IMR-90 (cell line): ENCODE measurements around the gene STAM2. TPM values are rescaled to one million over a fixed set of nuclear protein-coding genes. Genes with fewer than 3 reads are reported as not detected.

Experiments
- ATAC-seq: fragments of 200-7000 bp; cut with Tn5 transposase; 2 replicates; pipeline ENCODE4 v1.9.1; 2020; ENCODE audit warnings: low read depth, mild to moderate bottlenecking, moderate library complexity
- BruUV-seq: library from RNA; stranded (reverse); fragments of 400-500 nt; replicated peaks from 2 replicates; lab custom pipeline; 2021; lab: Mats Ljungman, UMichigan
- CTCF ChIA-PET: fragments of 300-600 bp; formaldehyde crosslinking; extraction: SDS; loops from one replicate; lab custom pipeline; 2021; ENCODE audit warnings: antibody characterized with exemption; lab: Yijun Ruan, JAX
- POLR2A ChIA-PET: fragments of 300-600 bp; sonication (Branson Sonifier 250); formaldehyde crosslinking; loops from one replicate; lab custom pipeline; 2022; ENCODE audit warnings: antibody characterized with exemption; ENCODE audit not compliant: unreplicated experiment; lab: Charles Lee
- DNase-seq: peaks from one replicate; pipeline ENCODE4 v3.0.0; 2013
- H2AFZ ChIP-seq: replicated peaks from 2 replicates; pipeline ENCODE3; 2013; ENCODE audit warnings: low read length, mild to moderate bottlenecking; ENCODE audit not compliant: poor library complexity
- H2AK5ac ChIP-seq: 2 replicates; pipeline ENCODE4 v1.6.1; 2013; ENCODE audit warnings: low read depth, low read length, inconsistent platforms
- H2AK9ac ChIP-seq: replicated peaks from 2 replicates; pipeline ENCODE3; 2013; ENCODE audit warnings: mild to moderate bottlenecking, low read depth, low read length, moderate library complexity; ENCODE audit not compliant: poor library complexity
- H2BK120ac ChIP-seq: 2 replicates; pipeline ENCODE4 v1.6.1; 2013; ENCODE audit warnings: low read depth, low read length, inconsistent platforms
- H2BK15ac ChIP-seq: 3 replicates; pipeline ENCODE4 v1.6.1; 2013; ENCODE audit warnings: low read depth, low read length, inconsistent platforms
- H2BK20ac ChIP-seq: 2 replicates; pipeline ENCODE4 v1.6.1; 2013; ENCODE audit warnings: low read depth, mild to moderate bottlenecking, inconsistent platforms, low read length, moderate library complexity
- H2BK5ac ChIP-seq: 2 replicates; pipeline ENCODE4 v1.6.1; 2013; ENCODE audit warnings: mild to moderate bottlenecking, low read depth, low read length, inconsistent platforms; ENCODE audit not compliant: poor library complexity, severe bottlenecking
- H3K14ac ChIP-seq: replicated peaks from 2 replicates; pipeline ENCODE4 v1.6.1; 2013; ENCODE audit warnings: low read depth, low read length, inconsistent platforms
- H3K18ac ChIP-seq: 2 replicates; pipeline ENCODE4 v1.6.1; 2013; ENCODE audit warnings: low read depth, low read length, control low read depth
- H3K23ac ChIP-seq: 2 replicates; pipeline ENCODE4 v1.6.1; 2013; ENCODE audit warnings: low read depth, low read length, inconsistent platforms
- H3K27ac ChIP-seq: 2 replicates; pipeline ENCODE4 v1.5.1; 2013; ENCODE audit warnings: mild to moderate bottlenecking, control low read depth, low read length; ENCODE audit not compliant: insufficient read depth
- H3K27me3 ChIP-seq: 2 replicates; pipeline ENCODE4 v1.6.1; 2013; ENCODE audit warnings: low read length; ENCODE audit not compliant: control insufficient read depth, insufficient read depth
- H3K36me3 ChIP-seq: 2 replicates; pipeline ENCODE4 v1.6.1; 2013; ENCODE audit warnings: low read length, mixed read lengths; ENCODE audit not compliant: control insufficient read depth, insufficient read depth
- H3K4ac ChIP-seq: 2 replicates; pipeline ENCODE4 v1.6.1; 2013; ENCODE audit warnings: low read depth, low read length, inconsistent platforms
- H3K4me1 ChIP-seq: 2 replicates; pipeline ENCODE4 v1.6.1; 2013; ENCODE audit warnings: low read length, mixed read lengths; ENCODE audit not compliant: control insufficient read depth, insufficient read depth
- H3K4me2 ChIP-seq: 2 replicates; pipeline ENCODE4 v1.6.1; 2013; ENCODE audit warnings: low read depth, mild to moderate bottlenecking, control low read depth, low read length, moderate library complexity
- H3K4me3 ChIP-seq: 2 replicates; pipeline ENCODE4 v1.5.1; 2013; ENCODE audit warnings: low read depth, mild to moderate bottlenecking, control low read depth, low read length, moderate library complexity; ENCODE audit not compliant: insufficient read depth
- H3K56ac ChIP-seq: 2 replicates; pipeline ENCODE4 v1.6.1; 2013; ENCODE audit warnings: low read length, inconsistent platforms; ENCODE audit not compliant: insufficient read depth; ENCODE audit errors: extremely low read depth
- H3K79me1 ChIP-seq, 2 experiments: 2 replicates each; pipeline ENCODE4 v1.6.1; 2013; ENCODE audit warnings: low read length in 2 of 2, inconsistent platforms in 1 of 2, low read depth in 1 of 2
- H3K9ac ChIP-seq: 2 replicates; pipeline ENCODE4 v1.6.1; 2013; ENCODE audit warnings: low read depth, low read length, control low read depth
- H3K9me1 ChIP-seq: 2 replicates; pipeline ENCODE4 v1.6.1; 2013; ENCODE audit warnings: low read length, inconsistent platforms; ENCODE audit not compliant: insufficient read depth
- H3K9me3 ChIP-seq: 2 replicates; pipeline ENCODE4 v1.6.1; 2013; ENCODE audit warnings: low read length; ENCODE audit not compliant: control insufficient read depth, insufficient read depth
- H4K20me1 ChIP-seq: 2 replicates; pipeline ENCODE4 v1.6.1; 2013; ENCODE audit warnings: low read length, inconsistent platforms; ENCODE audit not compliant: insufficient read depth
- H4K5ac ChIP-seq: 2 replicates; pipeline ENCODE4 v1.6.1; 2013; ENCODE audit warnings: mild to moderate bottlenecking, low read depth, low read length, control low read depth
- H4K8ac ChIP-seq, 2 experiments: 2 replicates each; pipeline ENCODE4 v1.6.1; 2013; ENCODE audit warnings: low read depth in 2 of 2, low read length in 2 of 2, control low read depth in 1 of 2, inconsistent platforms in 1 of 2
- H4K91ac ChIP-seq: 2 replicates; pipeline ENCODE4 v1.6.1; 2013; ENCODE audit warnings: low read depth, low read length, inconsistent platforms; ENCODE audit not compliant: insufficient read depth
- BHLHE40 ChIP-seq: fragments of 150-350 bp; IDR thresholded peaks from 2 replicates; pipeline ENCODE4 v1.6.1; 2016; ENCODE audit warnings: mild to moderate bottlenecking, low read depth, low read length
- CEBPB ChIP-seq: IDR thresholded peaks from 2 replicates; pipeline ENCODE4 v1.6.1; 2012; ENCODE audit warnings: low read depth, low read length, improper control_type of control experiment
- CHD1 ChIP-seq: IDR thresholded peaks from 2 replicates; pipeline ENCODE4 v1.6.1; 2012; ENCODE audit warnings: low read depth, low read length, improper control_type of control experiment
- FOS ChIP-seq: fragments of 150-350 bp; IDR thresholded peaks from 2 replicates; pipeline ENCODE4 v1.6.1; 2016; ENCODE audit warnings: low read depth, low read length
- MAFK ChIP-seq: IDR thresholded peaks from 2 replicates; pipeline ENCODE4 v1.6.1; 2012; ENCODE audit warnings: low read depth, low read length, improper control_type of control experiment
- MAZ ChIP-seq: IDR thresholded peaks from 2 replicates; pipeline ENCODE4 v1.6.1; 2012; ENCODE audit warnings: low read depth, mild to moderate bottlenecking, low read length, improper control_type of control experiment, moderate library complexity, borderline replicate concordance
- MXI1 ChIP-seq: IDR thresholded peaks from 2 replicates; pipeline ENCODE4 v1.6.1; 2012; ENCODE audit warnings: low read depth, mild to moderate bottlenecking, low read length, moderate library complexity, borderline replicate concordance
- NFE2L2 ChIP-seq: fragments of 150-350 bp; IDR thresholded peaks from 2 replicates; pipeline ENCODE4 v1.6.1; 2016; ENCODE audit warnings: low read depth, mild to moderate bottlenecking, low read length
- POLR2A ChIP-seq: IDR thresholded peaks from 2 replicates; pipeline ENCODE4 v1.6.1; 2012; ENCODE audit warnings: mild to moderate bottlenecking, low read depth, low read length
- RAD21 ChIP-seq: IDR thresholded peaks from 2 replicates; pipeline ENCODE4 v1.6.1; 2012; ENCODE audit warnings: low read length, improper control_type of control experiment
- RCOR1 ChIP-seq: IDR thresholded peaks from 2 replicates; pipeline ENCODE4 v1.6.1; 2012; ENCODE audit warnings: mild to moderate bottlenecking, low read length, improper control_type of control experiment; ENCODE audit not compliant: insufficient replicate concordance
- RFX5 ChIP-seq: IDR thresholded peaks from 2 replicates; pipeline ENCODE4 v1.8.0; 2012; ENCODE audit warnings: low read depth, mild to moderate bottlenecking, low read length, moderate library complexity
- SMC3 ChIP-seq: fragments of 150-350 bp; IDR thresholded peaks from 2 replicates; pipeline ENCODE4 v1.6.1; 2016; ENCODE audit warnings: low read depth, mild to moderate bottlenecking, antibody characterized with exemption, low read length, moderate library complexity
- WGBS, 2 experiments: methylation state at CpG; one replicate each; pipeline versions ENCODE4 v1.1.5 to v1.1.7; 2013; ENCODE audit warnings: missing lambda C conversion rate in 2 of 2; ENCODE audit not compliant: insufficient read length in 1 of 2; ENCODE audit errors: extremely low coverage in 2 of 2; 5-methylcytosine and 5-hydroxymethylcytosine counted together
- dilution Hi-C: fragments of 300-500 bp; cut with HindIII; formaldehyde crosslinking; loops from one replicate; pipeline ENCODE4 v1.14.3; 2018; ENCODE audit warnings: low sequenced_read_pairs; ENCODE audit not compliant: unreplicated experiment
- in situ Hi-C: fragments of 300-500 bp; cut with MboI; formaldehyde crosslinking; loops from 3 replicates; pipeline ENCODE4 v1.14.3; 2019; ENCODE audit warnings: low sequenced_read_pairs, inconsistent platforms, mixed read lengths
- intact Hi-C: fragments of 100-400 bp; cut with micrococcal nuclease; formaldehyde crosslinking; loops from 2 replicates; pipeline ENCODE4 v1.10.0; 2022
- polyA plus RNA-seq, 3 experiments: library from polyadenylated mRNA; depleted of rRNA; stranded (reverse); fragments of >200 nt; gene quantifications; 2 replicates each; pipeline ENCODE4 v1.2.3, GENCODE V29; 2012; ENCODE audit warnings: low replicate concordance in 1 of 3
- total RNA-seq: library from RNA; depleted of rRNA; stranded (reverse); fragments of >200 nt; gene quantifications from 2 replicates; pipeline ENCODE4 v1.2.3, GENCODE V29; 2012
- TF ChIP-seq, protein P1 (sequence below): conservative IDR thresholded peaks from 2 replicates; pipeline ENCODE4 v1.5.1; 2012; ENCODE audit warnings: mild to moderate bottlenecking, low read depth, low read length, improper control_type of control experiment
- TF ChIP-seq, protein P2 (sequence below): fragments of 150-350 bp; IDR thresholded peaks from 2 replicates; pipeline ENCODE4 v1.6.1; 2016; ENCODE audit warnings: low read depth, mild to moderate bottlenecking, low read length, moderate library complexity, borderline replicate concordance
- TF ChIP-seq, protein P3 (sequence below): fragments of 150-350 bp; IDR thresholded peaks from 2 replicates; pipeline ENCODE4 v1.6.1; 2017; ENCODE audit warnings: mild to moderate bottlenecking, antibody characterized with exemption, low read length, low read depth

The STAM2 gene
- total and polyA plus RNA-seq, 2 of the 4 experiments (the other 2 are of a cell fraction), result 12.5 to 29.2 TPM

DNA sequence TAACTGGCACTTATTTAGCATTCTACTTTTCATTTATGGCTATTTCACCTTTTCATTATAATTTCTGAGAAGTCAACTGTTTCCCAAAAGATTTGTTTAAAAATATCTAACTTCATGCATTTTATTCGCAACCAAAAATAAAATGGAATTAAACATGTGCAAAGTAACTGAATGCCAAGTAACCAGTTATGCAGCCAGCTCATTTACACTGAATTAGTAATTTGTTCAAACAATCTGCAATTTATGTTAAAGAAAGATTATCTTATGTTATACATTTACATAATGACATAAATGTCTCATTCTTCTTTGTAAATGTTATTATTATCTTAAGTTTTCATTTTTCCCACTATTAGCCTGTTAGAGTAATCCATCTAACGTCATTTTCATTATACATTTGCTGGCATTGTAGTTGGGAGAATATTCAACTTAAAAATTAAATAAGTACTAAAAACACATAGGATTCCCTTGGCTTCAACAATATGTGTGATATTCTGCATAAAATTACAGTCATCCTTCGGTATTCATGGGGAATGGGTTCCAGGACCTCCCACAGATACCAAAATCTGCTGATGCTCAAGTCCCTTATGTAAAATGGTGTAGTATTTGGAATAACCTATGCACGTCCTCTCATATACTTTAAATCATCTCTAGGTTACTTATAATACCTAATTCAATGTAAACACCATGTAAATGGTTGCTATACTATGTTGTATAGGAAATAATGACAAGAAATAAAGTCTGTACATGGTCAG, 43.7 kb upstream of the STAM2 start:
- no peak for DNase-seq
- Histone ChIP-seq H4K91ac (no peak overlapping the region), H2BK20ac (no peak overlapping the region), H3K9ac (no peak overlapping the region), H3K79me1 (no peaks in the 10 kb centered on the region), H2AK5ac (no peak overlapping the region), H3K27me3 (no peaks in the 10 kb centered on the region), H3K4me3 (no peak overlapping the region), H3K4me2 (no peak overlapping the region), H3K18ac (no peak overlapping the region), H3K36me3 (no peaks in the 10 kb centered on the region), H4K20me1 (no peaks in the 10 kb centered on the region), H4K8ac (no peak overlapping the region), H2BK15ac (no peak overlapping the region), H2BK5ac (no peak overlapping the region), H3K4me1 (peaks cover 3% of the 10 kb centered on the region; the same call in 1 of the 2 replicates), H4K5ac (no peak overlapping the region), H3K23ac (no peak overlapping the region), H3K27ac (no peak overlapping the region), H3K4ac (no peak overlapping the region), H2BK120ac (no peak overlapping the region), H2AFZ (no peak overlapping the region), H3K14ac (no peak overlapping the region), H2AK9ac (no peak overlapping the region), H3K9me1 (no peaks in the 10 kb centered on the region), H3K56ac (no peak overlapping the region), H3K9me3 (no peaks in the 10 kb centered on the region)
- ChIA-PET CTCF (no interaction called here), POLR2A (no interaction called here)
- no peak for ATAC-seq
- intact Hi-C loops, result no loop called here
- no CpG with 5 or more reads among the region's 4 CpGs for WGBS, 2 experiments
- dilution Hi-C loops, result no loop called here
- BruUV-seq, result no TSS peak
- in situ Hi-C loops, result no loop called here
- TF ChIP-seq RCOR1 (no peak), SMC3 (no peak), CHD1 (no peak), FOS (no peak), MAFK (no peak), BHLHE40 (no peak), MXI1 (no peak), RAD21 (no peak), POLR2A (no peak), RFX5 (no peak), MAZ (no peak), NFE2L2 (no peak), CEBPB (no peak)
- TF ChIP-seq, protein P1, sequence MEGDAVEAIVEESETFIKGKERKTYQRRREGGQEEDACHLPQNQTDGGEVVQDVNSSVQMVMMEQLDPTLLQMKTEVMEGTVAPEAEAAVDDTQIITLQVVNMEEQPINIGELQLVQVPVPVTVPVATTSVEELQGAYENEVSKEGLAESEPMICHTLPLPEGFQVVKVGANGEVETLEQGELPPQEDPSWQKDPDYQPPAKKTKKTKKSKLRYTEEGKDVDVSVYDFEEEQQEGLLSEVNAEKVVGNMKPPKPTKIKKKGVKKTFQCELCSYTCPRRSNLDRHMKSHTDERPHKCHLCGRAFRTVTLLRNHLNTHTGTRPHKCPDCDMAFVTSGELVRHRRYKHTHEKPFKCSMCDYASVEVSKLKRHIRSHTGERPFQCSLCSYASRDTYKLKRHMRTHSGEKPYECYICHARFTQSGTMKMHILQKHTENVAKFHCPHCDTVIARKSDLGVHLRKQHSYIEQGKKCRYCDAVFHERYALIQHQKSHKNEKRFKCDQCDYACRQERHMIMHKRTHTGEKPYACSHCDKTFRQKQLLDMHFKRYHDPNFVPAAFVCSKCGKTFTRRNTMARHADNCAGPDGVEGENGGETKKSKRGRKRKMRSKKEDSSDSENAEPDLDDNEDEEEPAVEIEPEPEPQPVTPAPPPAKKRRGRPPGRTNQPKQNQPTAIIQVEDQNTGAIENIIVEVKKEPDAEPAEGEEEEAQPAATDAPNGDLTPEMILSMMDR, result no peak
- TF ChIP-seq, protein P2, sequence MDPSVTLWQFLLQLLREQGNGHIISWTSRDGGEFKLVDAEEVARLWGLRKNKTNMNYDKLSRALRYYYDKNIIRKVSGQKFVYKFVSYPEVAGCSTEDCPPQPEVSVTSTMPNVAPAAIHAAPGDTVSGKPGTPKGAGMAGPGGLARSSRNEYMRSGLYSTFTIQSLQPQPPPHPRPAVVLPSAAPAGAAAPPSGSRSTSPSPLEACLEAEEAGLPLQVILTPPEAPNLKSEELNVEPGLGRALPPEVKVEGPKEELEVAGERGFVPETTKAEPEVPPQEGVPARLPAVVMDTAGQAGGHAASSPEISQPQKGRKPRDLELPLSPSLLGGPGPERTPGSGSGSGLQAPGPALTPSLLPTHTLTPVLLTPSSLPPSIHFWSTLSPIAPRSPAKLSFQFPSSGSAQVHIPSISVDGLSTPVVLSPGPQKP, result no peak
- TF ChIP-seq, protein P3, sequence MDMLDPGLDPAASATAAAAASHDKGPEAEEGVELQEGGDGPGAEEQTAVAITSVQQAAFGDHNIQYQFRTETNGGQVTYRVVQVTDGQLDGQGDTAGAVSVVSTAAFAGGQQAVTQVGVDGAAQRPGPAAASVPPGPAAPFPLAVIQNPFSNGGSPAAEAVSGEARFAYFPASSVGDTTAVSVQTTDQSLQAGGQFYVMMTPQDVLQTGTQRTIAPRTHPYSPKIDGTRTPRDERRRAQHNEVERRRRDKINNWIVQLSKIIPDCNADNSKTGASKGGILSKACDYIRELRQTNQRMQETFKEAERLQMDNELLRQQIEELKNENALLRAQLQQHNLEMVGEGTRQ, result no peak
